HT-29 (cell line): Measurements from ENCODE around the gene CACNG3. TPM values are rescaled to one million over a fixed set of nuclear protein-coding genes. Genes with fewer than 3 reads are reported as not detected.

Experiments
- DNase-seq: peaks from one replicate; pipeline ENCODE4 v3.0.0-alpha.2; 2015; ENCODE audit warnings: low spot score
- small RNA-seq: library from RNA; depleted of rRNA; stranded (forward); fragments of <200 nt; gene quantifications from one replicate; pipeline ENCODE3, GENCODE V24; 2014
- total RNA-seq: library from RNA; depleted of rRNA; stranded (reverse); fragments of >200 nt; shearing (Covaris generic); gene quantifications from 2 replicates; pipeline ENCODE4 v1.2.3, GENCODE V29; 2014

The CACNG3 gene
- total RNA-seq, 1 experiment from 2014 or later, result not detected

DNA sequence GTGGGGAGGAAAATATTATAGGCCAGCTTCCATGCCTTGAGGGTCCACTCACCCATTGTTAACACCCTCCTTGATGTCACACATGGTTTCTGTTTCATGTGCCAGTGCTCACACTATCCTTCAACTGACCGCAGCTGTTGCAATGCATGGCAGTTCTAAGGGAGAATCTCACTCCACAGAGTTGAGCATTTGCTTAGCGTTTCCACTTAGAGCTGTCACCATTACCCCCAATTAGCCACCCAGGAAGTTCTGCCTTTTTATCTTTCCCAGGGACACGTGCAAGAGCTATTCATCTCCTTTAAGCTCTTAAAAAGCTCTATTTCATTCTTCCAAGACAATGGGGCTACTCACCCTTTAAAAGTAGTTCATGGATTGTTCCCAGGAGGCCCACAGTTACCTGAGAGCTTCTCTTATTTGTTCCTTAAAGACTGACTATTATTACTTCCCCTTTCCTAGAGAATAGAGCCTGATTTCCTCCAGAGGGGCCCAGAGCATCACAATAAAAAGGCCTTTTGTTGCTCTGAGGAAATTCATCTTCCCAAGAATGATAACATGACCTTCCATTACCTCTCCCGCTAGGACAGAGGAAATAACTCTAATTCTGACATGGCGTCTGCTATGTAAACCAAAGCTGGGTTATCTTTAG is 126.8 kb downstream of the CACNG3 start:
- DNase-seq, result no peak

DNA sequence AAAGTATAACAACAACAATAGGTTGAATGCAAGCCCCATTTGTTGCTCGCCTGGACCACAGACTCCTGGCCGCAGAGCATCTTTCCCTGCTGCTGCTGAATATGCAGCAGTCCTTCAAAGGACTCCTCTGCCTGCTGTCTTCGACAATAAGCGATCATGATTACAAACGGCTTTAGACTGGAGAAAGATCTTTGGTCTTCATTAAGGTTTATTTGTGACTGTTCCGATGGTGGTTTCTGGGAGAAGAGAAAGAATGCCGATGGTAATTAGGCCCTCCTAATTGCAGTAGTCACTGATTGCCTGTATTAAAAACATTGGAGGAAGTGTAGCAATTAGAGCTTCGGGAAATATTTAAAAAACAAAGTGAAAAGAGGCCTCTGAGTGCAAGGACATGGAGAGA is 138.2 kb downstream of the CACNG3 start:
- no peak for DNase-seq

DNA sequence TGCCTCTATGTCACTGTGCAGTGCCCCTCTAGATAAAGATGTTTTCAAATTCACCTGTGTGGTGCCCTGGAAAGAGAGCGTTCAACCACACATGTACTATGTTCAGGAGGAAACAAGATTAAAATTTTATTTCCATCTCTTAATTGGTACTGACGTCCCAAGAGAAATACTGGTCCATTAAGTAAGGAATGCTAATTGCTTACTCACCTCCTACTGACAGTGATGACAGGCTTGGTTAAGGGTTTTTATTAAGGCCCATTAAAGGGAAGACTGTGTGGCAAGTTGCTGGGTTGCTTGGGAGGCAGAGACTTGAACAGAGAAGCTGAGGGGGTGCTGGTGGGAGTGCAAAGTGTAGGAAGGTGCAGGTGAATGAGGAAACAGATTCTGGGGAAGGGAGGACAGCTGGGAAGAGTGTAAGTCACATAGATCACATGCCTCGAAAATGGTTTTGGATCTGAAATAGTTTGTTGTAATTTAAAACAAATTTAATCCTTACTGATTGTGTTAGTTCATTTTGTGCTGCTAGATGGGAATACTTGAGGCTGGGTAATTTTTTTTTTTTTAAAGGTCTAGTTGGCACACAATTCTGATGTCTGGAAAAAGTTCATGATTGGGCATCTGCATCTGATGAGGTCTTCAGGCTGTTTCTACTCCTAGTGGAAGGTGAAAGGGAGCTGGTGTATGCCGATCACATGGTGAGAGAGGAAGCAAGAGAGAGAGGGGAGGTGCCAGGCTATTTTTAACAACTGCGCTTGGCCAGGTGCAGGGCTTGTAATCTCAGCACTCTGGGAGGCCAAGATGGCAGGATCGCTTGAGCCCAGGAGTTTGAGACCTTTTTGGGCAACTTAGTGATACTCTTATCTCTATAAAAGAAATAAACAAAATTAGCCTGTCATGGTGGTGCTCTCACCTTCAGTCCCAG is 140.5 kb downstream of the CACNG3 start:
- DNase-seq, result no peak

DNA sequence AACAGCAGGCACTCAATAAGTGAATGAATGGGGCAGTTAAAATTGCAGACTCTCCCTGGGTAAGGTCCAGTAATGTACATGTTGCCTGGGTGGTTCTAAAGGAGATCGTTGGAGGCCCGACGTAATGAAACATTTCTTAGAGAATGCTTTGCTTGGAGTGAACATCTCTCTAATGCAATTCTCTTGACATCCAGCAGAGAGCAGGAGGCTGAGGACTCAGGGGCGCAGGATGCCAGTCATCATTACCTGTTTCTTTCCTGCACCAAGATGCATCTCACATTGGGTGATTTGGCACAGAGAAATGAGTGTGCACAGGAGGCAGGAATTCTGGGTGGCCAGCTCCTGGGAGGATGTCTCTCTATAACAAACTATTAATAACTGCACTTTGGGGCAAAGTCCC is 152.9 kb downstream of the CACNG3 start:
- peak; percentile 17 for DNase-seq

Small RNA genes within 50 kb of the gene (small RNA-seq; reads per million reads assigned to genes)
- gene RF00408 (not detected), gene RNU7-24P (not detected)
